ENCODE data around the gene C2orf66.

Gene C2orf66

DNA sequence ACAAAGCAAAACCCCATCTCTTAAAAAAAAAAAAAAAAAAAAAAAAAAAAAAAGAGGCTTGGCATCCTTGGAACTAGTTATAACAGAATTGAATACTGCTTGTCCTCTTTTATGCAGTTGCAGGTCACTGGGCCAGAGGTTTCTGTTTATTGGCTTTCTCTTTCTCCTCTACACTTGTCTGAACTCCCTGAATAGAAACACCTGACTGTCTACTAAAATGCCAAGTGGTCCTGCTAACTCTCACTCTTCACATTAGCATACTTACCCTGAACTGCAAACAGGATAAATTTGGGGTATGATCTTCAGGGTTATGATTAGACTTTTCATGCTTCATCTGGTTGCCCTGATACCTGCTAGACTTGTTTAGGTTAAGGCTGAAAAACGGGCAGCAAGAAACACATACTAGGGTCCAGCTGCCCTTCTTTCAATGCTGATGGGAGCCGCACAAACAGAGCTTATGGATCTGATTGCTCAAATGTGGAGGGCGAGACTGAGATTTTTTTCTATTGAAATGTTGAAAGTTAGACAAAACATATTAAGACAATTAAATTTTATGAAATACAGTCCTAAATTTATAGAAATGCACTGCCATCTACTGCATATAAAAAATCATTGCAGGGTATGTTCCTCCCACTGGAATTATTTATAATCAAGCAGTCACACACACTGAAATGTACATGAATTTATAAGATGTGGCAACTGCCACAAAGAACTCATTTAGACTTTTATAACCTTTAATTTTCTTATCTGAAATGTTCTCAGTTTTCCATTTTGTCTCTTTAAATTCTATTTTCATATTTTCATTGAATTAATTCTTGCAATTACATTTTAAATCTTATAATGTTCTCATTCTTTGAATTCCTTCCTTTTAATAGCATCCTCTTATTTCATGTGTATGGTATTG, 50.4 kb downstream of the C2orf66 start:
- peak; percentile 10 for DNase-seq

Data from hematopoietic multipotent progenitor cell treated with erythropoietin and hydrocortisone succinate and interleukin-3 and kit ligand, for 8 days (in vitro differentiated cells).